CD1c-positive myeloid dendritic cell (primary cell): ENCODE data around the gene NPEPL1.

ENCODE experiments used
- DNase-seq: peaks from one replicate; pipeline ENCODE4 v3.0.0-alpha.2; 2016; ENCODE audit errors: extremely low spot score

NPEPL1 gene

GRCh38 chr20:58657986-58658385 lies 34.6 kb upstream of the NPEPL1 start:
- no peak for DNase-seq

- no peak for DNase-seq
Measured at GRCh38 chr20:58658760-58659159, 33.8 kb upstream of the NPEPL1 start.

DNA sequence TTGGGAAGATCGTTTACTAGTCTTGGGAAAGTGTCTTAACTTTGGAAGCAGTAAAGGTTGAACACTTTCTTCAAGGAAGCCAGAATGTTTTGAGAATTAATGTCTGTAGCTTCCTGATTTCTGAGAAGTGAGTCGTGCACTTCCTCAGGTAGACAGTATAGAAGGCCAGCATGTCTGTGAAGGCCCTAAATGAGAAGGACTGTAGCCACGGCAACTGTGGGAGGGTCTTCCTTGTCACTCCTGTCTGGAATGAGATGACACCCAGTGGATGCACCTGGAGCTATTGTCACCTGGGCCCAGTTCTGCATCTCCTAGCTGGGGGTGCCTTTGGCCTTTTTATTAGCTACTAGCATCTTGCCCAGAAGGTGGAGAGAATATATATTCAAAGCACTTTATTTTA lies 32.8 kb upstream of the NPEPL1 start:
- DNase-seq, result peak; percentile 7

- no peak for DNase-seq
Measured at GRCh38 chr20:58660855-58661597, 31.6 kb upstream of the NPEPL1 start.

DNA sequence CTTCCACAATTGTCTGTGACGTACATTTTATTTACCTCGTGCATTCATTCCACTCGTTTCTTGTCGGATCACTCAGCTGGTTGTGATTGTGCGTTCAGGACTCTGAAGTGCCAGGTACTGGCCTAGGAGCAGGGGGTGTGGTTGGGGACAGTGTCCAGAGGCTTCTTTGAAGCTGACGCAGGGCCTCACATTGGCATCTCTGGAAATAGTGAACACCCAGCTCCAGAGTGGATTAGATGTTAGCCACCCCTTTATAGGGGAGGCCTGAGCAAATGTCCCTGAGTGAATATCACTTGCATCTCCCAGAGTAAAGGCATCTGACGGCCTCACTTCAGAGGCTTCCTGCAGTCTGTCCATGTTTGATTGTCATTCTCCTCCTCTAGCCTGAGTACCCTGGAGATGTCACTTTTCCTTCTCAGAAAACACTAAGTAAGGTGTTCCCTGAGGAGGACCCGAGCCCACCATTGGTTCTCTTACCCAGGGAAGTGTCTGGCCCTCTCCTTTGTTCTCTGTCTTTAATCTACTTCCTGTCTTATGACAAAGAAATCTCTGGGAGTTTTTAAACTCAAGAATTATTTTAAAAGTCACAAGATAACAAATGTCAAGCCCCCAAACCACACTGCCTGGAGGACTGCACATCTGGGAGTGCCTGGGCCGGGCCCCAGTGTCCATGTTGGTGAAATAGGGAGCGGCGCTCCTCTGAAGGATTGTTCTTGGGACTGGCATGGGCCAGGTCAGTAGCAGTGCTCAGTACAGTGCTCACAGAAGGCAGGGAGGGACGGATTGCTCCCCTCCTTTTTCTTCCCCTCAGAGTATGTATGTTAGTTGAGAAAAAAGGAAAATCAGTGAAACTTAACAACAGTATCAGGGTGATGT lies 30.8 kb upstream of the NPEPL1 start:
- no peak for DNase-seq

GRCh38 chr20:58664331-58664730 lies 28.3 kb upstream of the NPEPL1 start:
- no peak for DNase-seq

GRCh38 chr20:58664883-58665282 lies 27.7 kb upstream of the NPEPL1 start:
- no peak for DNase-seq

GRCh38 chr20:58665606-58666005 lies 27.0 kb upstream of the NPEPL1 start:
- DNase-seq, result no peak

DNA sequence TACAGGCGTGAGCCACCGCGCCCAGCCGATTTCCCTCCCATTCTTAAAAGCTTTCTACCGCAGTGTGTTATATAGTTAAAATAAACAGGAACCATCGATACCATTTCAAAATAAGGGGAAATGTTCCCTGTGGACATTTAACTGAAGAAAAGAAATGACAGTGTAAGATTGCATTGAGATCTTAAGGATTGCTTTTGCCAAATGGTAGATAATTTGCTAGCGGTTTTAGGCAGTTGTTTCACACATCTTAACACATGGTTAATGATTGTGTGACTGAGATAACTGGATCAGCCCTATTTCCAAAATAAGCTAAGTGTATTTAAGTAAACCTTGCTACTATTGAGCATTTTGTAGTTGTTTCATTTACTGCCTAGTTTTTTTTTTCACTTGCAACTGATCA lies 25.9 kb upstream of the NPEPL1 start:
- no peak for DNase-seq

- no peak for DNase-seq
Measured at GRCh38 chr20:58667975-58668374, 24.6 kb upstream of the NPEPL1 start.

DNA sequence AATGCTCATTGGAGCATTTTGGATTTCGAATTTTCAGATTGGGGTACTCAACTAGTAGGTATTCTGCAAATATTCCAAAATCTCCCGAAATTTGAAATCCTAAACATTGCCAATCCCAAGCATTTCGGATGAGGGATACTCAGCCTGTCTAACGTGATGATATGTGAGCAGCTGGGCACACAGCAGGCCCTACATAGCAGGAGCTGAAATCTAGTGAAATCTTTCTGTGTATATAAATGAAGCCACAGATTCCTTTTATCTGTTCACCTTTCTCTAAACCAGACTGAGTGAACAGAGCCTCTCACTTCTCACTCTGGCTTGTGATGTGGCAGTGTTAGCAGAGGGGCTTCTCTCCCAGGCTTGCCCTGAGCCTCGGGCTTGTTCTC lies 23.7 kb upstream of the NPEPL1 start:
- no peak for DNase-seq

- DNase-seq, result no peak
Measured at GRCh38 chr20:58669287-58670006, 23.2 kb upstream of the NPEPL1 start.

- DNase-seq, result no peak
Measured at GRCh38 chr20:58670102-58670501, 22.5 kb upstream of the NPEPL1 start.

DNA sequence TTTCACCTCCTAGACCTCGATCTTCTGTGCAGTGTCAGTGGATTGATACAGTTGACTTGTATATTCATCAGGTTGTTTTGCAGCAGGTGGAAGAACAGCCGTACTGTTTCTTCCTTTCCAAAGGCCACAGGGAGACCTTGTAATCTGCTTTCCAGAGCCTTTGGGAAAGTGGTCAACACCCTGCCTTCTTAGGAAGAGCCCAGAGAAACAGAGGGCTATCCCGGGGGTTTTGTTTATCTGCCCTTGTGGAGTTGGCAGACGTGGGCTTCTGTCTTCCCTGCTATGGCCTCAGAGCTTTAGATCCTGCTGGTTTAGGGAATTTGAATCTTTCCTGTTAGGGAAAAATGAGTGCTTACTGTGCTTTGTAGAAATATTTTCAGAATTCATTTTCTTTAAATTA lies 21.9 kb upstream of the NPEPL1 start:
- no peak for DNase-seq

DNA sequence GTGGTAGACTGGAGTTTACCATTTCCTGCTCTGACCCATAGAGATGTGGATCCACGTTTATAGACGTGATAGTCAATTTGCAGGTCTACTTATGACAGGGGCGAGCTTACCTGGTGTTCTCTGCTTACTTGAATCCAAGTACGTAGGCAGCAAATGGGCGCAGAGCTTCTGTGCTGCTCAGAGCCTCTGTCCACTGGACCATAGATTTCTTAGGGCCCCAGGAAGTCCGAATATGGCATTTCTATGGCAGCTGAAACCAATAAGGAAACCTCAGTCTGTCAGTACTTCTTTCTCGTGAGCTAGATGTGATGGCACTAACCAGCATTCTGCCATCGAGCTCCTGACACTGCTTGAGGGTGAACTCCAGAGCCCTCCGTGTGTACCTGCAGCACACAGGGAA lies 19.5 kb upstream of the NPEPL1 start:
- no peak for DNase-seq

- DNase-seq, result no peak
Measured at GRCh38 chr20:58675146-58675584, 17.4 kb upstream of the NPEPL1 start.

DNA sequence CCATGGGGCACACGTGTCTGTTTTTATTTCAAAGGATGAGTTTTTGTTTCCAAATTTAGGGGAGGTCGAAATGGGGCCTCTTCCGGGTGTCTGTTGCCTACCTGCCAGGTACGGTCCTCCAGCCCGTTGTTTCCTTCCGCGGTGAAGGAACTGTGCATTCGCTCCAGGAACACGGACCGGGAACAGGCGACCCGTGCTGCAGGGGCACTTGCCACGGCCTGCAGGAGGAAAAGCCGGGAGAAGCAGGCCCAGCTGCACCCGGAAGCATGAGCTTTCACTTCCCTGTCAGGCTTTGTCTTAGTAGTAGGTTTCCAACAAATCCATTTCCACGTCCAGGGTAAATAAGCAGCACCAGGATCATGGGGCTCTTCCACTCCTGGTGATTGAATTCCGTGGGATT lies 17.0 kb upstream of the NPEPL1 start:
- DNase-seq, result no peak

GRCh38 chr20:58676161-58676560 lies 16.4 kb upstream of the NPEPL1 start:
- DNase-seq, result no peak

- DNase-seq, result no peak
Measured at GRCh38 chr20:58677079-58677604, 15.5 kb upstream of the NPEPL1 start.

DNA sequence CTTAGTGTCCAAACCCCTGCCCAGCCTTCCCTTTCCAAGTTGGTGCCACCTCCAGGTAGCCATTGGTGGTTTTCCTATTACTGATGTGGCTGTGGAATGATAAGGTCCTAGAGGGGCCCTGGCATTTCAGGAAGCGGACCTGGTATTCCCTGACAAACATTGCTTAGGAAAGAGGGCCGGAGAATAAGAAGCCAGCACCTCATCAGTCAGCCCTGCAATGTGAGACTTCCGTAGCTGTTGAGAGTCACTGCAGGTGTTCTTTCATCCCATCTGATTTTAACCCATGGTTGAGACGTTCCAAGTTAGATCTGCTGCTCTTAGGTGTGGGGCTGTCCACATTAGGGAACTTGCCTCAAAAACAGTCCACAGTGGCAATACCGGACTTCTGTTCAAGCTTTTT lies 14.8 kb upstream of the NPEPL1 start:
- DNase-seq, result no peak

- DNase-seq, result no peak
Measured at GRCh38 chr20:58678806-58679205, 13.8 kb upstream of the NPEPL1 start.
